Measurements from ENCODE around the gene RFXANK.
"Not testable (repeated sequence)": the region's sequence is repeated elsewhere in the genome, so short reads cannot be mapped to it uniquely, and the experiment has no call there.

The RFXANK gene

GRCh38 chr19:19192078-19192882 is at the start of gene RFXANK, which contains the start of gene BORCS8:
TSS of gene RFXANK (plus strand) at chr19:19192258. CDS start at chr19:19193947, 1,689 bp downstream.
TSS of gene BORCS8 (minus strand) at chr19:19192152. CDS start at chr19:19192117, 35 bp downstream.
- peak; percentile 96 for DNase-seq

GRCh38 chr19:19142347-19142746 is 49.7 kb upstream of the RFXANK start:
- DNase-seq: no peak

GRCh38 chr19:19145281-19145680 is 46.8 kb upstream of the RFXANK start:
- no peak for DNase-seq

GRCh38 chr19:19145684-19146608 is 46.1 kb upstream of the RFXANK start:
- peak; percentile 0 for DNase-seq

- no peak for DNase-seq
These were observed 45.2 kb upstream of the RFXANK start for GRCh38 chr19:19146865-19147264.

GRCh38 chr19:19147344-19147743 is 44.7 kb upstream of the RFXANK start:
- DNase-seq: no peak

GRCh38 chr19:19148504-19148903 is 43.6 kb upstream of the RFXANK start:
- not testable (repeated sequence) for DNase-seq

GRCh38 chr19:19149435-19149834 is 42.6 kb upstream of the RFXANK start:
- no peak for DNase-seq

GRCh38 chr19:19151418-19151817 is 40.6 kb upstream of the RFXANK start:
- DNase-seq: no peak

- DNase-seq: no peak
These were observed 39.2 kb upstream of the RFXANK start for GRCh38 chr19:19152668-19153384.

GRCh38 chr19:19154768-19155494 is 37.1 kb upstream of the RFXANK start:
- DNase-seq: no peak

GRCh38 chr19:19155495-19156219 is 36.4 kb upstream of the RFXANK start:
- no peak for DNase-seq

GRCh38 chr19:19157808-19158207 is 34.2 kb upstream of the RFXANK start:
- DNase-seq: no peak

- DNase-seq: no peak
These were observed 32.5 kb upstream of the RFXANK start for GRCh38 chr19:19159534-19159933.

GRCh38 chr19:19160461-19161035 is 31.5 kb upstream of the RFXANK start:
- DNase-seq: no peak

GRCh38 chr19:19162495-19162894 is 29.6 kb upstream of the RFXANK start:
- DNase-seq: no peak

GRCh38 chr19:19165396-19165795 is 26.7 kb upstream of the RFXANK start:
- no peak for DNase-seq

GRCh38 chr19:19167612-19168011 is 24.4 kb upstream of the RFXANK start:
- DNase-seq: no peak

GRCh38 chr19:19169236-19170052 is 22.6 kb upstream of the RFXANK start:
- no peak for DNase-seq

All from NCI-H2227 treated with DMSO at 0.1 percent for 48 hours (cell line).